Motor neuron (in vitro differentiated cells): ENCODE measurements around the gene ARHGEF28. TPM values are rescaled to one million over a fixed set of nuclear protein-coding genes. Genes with fewer than 3 reads are reported as not detected.

Experiments
- ATAC-seq, 8 experiments: fragments of 200-7000 bp; cut with Tn5 transposase; replicated peaks in 6 of 8; 2 replicates each; pipeline ENCODE4 v1.8.0; 2021; ENCODE audit warnings: mild to moderate bottlenecking in 8 of 8, moderate library complexity in 8 of 8
- H3K27ac ChIP-seq, 2 donors: fragments of 250-450 bp; sonication (Bioruptor Pico); 2 replicates each; pipeline ENCODE4 v1.9.0; 2021; ENCODE audit warnings: antibody characterized with exemption in 2 of 2, mild to moderate bottlenecking in 2 of 2, moderate library complexity in 1 of 2
- H3K4me1 ChIP-seq, 2 donors: fragments of 250-450 bp; sonication (Bioruptor Pico); replicated peaks in 1 of 2; 2 replicates each; pipeline ENCODE4 v1.6.1; 2021; ENCODE audit warnings: antibody characterized with exemption in 2 of 2, mild to moderate bottlenecking in 2 of 2, moderate library complexity in 1 of 2
- H3K4me3 ChIP-seq, 5 donors: fragments of 250-450 bp; sonication (Bioruptor Pico); 2 replicates each; pipeline ENCODE4 v1.9.0; 2021; ENCODE audit warnings: antibody characterized with exemption in 5 of 5, mild to moderate bottlenecking in 5 of 5, moderate library complexity in 4 of 5
- WGBS, 10 experiments: fragments of 450-650 bp; shearing (Covaris generic); methylation state at CpG; one replicate each; pipeline ENCODE4 v1.0.0; 2022; 5-methylcytosine and 5-hydroxymethylcytosine counted together
- in situ Hi-C, 9 experiments: fragments of 400-800 bp; cut with MboI; loops; one replicate each; pipeline ENCODE4 v1.15.0; 2021; ENCODE audit warnings: low sequenced_read_pairs in 9 of 9, low pct_unique_long_range_greater_than_20kb in 2 of 9; ENCODE audit not compliant: unreplicated experiment in 9 of 9
- total RNA-seq, 8 experiments: library from RNA; unstranded; fragments of 300-600 nt; gene quantifications; 2 replicates each; pipeline versions ENCODE4 v1.2.3 to v1.2.4, GENCODE V29; 2022

Gene ARHGEF28
- total RNA-seq, 8 experiments from 2014 or later = 0.81 to 29.3 (median 1.9) TPM

- Histone ChIP-seq H3K4me3 (no peak overlapping the region), H3K4me1 (peaks cover 2 to 10% of the 10 kb centered on the region in 2 donors), H3K27ac (no peak overlapping the region)
- 33 to 94% (median 91%) methylated on average over 1 to 3 of the region's 3 CpGs; no CpG with 5 or more reads in 3 of the 10 experiments for WGBS, 10 experiments
- in situ Hi-C loops = no loop called here
- peak in 3 of 8 experiments; percentile 16 to 56 (median 49) for ATAC-seq
Measured at GRCh38 chr5:73691302-73692080, 65.5 kb downstream of the ARHGEF28 start.

- Histone ChIP-seq H3K4me3 (no peak overlapping the region), H3K27ac (no peak overlapping the region), H3K4me1 (peaks cover 2 to 10% of the 10 kb centered on the region in 2 donors)
- 0 to 100% (median 40%) methylated on average over 1 to 2 of the region's 2 CpGs; no CpG with 5 or more reads in 3 of the 10 experiments for WGBS, 10 experiments
- in situ Hi-C loops = no loop called here
- ATAC-seq = peak in 3 of 8 experiments; percentile 68 to 82 (median 79)
Measured at GRCh38 chr5:73692166-73692640, 66.2 kb downstream of the ARHGEF28 start.

- no peak for ATAC-seq
- Histone ChIP-seq H3K4me1 (peaks cover 2 to 10% of the 10 kb centered on the region in 2 donors), H3K27ac (no peak overlapping the region), H3K4me3 (no peak overlapping the region)
- in situ Hi-C loops = no loop called here
- 40 to 100% (median 93%) methylated on average over 1 to 2 of the region's 2 CpGs; no CpG with 5 or more reads in 5 of the 10 experiments for WGBS, 10 experiments
Measured at GRCh38 chr5:73692981-73693380, 67.0 kb downstream of the ARHGEF28 start.

- Histone ChIP-seq H3K27ac (no peak overlapping the region), H3K4me1 (peaks cover 2 to 10% of the 10 kb centered on the region in 2 donors), H3K4me3 (no peak overlapping the region)
- in situ Hi-C loops = no loop called here
- WGBS, 10 experiments = 22 to 86% (median 47%) methylated on average over 1 to 4 of the region's 4 CpGs
- ATAC-seq = peak in 6 of 8 experiments; percentile 12 to 91 (median 32)
Measured at GRCh38 chr5:73693573-73694061, 67.6 kb downstream of the ARHGEF28 start.

- in situ Hi-C loops = no loop called here
- WGBS, 10 experiments = 56 to 100% (median 87%) methylated on average over 1 to 2 of the region's 2 CpGs
- H3K4me3 ChIP-seq = no peak overlapping the region
- peaks cover 2 to 10% of the 10 kb centered on the region in 2 donors for H3K4me1 ChIP-seq
- no peak overlapping the region for H3K27ac ChIP-seq
- ATAC-seq = peak in 1 of 8 experiments; percentile 25
Measured at GRCh38 chr5:73694089-73694488, 68.1 kb downstream of the ARHGEF28 start.

- 34 to 100% (median 85%) methylated on average over 1 to 3 of the region's 3 CpGs for WGBS, 10 experiments
- no peak overlapping the region for H3K4me3 ChIP-seq
- ATAC-seq = no peak
- in situ Hi-C loops = no loop called here
- H3K4me1 ChIP-seq = peaks cover 2 to 10% of the 10 kb centered on the region in 2 donors
- H3K27ac ChIP-seq = no peak overlapping the region
Measured at GRCh38 chr5:73698011-73698410, 72.0 kb downstream of the ARHGEF28 start.

GRCh38 chr5:73701566-73701965 lies 75.6 kb downstream of the ARHGEF28 start:
- no peak overlapping the region for H3K4me3 ChIP-seq
- WGBS, 10 experiments = 35 to 100% (median 63%) methylated on average over 2 of the region's 3 CpGs; no CpG with 5 or more reads in 5 of the 10 experiments
- in situ Hi-C loops = no loop called here
- no peak for ATAC-seq
- no peak overlapping the region for H3K27ac ChIP-seq
- H3K4me1 ChIP-seq = no peaks in the 10 kb centered on the region

- 33 to 80% (median 67%) methylated on average over 1 of the region's 1 CpG; no CpG with 5 or more reads in 2 of the 10 experiments for WGBS, 10 experiments
- in situ Hi-C loops = no loop called here
- H3K4me3 ChIP-seq = no peak overlapping the region
- H3K4me1 ChIP-seq = no peaks in the 10 kb centered on the region
- no peak for ATAC-seq
- H3K27ac ChIP-seq = no peak overlapping the region
Measured at GRCh38 chr5:73702534-73702933, 76.5 kb downstream of the ARHGEF28 start.

GRCh38 chr5:73702951-73703350 lies 77.0 kb downstream of the ARHGEF28 start:
- no peak overlapping the region for H3K27ac ChIP-seq
- in situ Hi-C loops = no loop called here
- no peak overlapping the region for H3K4me3 ChIP-seq
- H3K4me1 ChIP-seq = no peaks in the 10 kb centered on the region
- ATAC-seq = no peak

GRCh38 chr5:73705364-73705763 lies 79.4 kb downstream of the ARHGEF28 start:
- H3K4me3 ChIP-seq = no peak overlapping the region
- H3K27ac ChIP-seq = no peak overlapping the region
- no peaks in the 10 kb centered on the region for H3K4me1 ChIP-seq
- in situ Hi-C loops = no loop called here
- ATAC-seq = peak in 1 of 8 experiments; percentile 8

- Histone ChIP-seq H3K27ac (no peak overlapping the region), H3K4me1 (no peaks in the 10 kb centered on the region), H3K4me3 (no peak overlapping the region)
- ATAC-seq = peak in 1 of 8 experiments; percentile 35
- 40 to 100% (median 88%) methylated on average over 1 to 5 of the region's 5 CpGs; no CpG with 5 or more reads in 4 of the 10 experiments for WGBS, 10 experiments
- in situ Hi-C loops = no loop called here
Measured at GRCh38 chr5:73706963-73707362, 81.0 kb downstream of the ARHGEF28 start.

- ATAC-seq = peak in 1 of 8 experiments; percentile 77
- H3K27ac ChIP-seq = no peak overlapping the region
- in situ Hi-C loops = no loop called here
- no peak overlapping the region for H3K4me3 ChIP-seq
- H3K4me1 ChIP-seq = no peaks in the 10 kb centered on the region
- WGBS, 10 experiments = 79 to 100% (median 95%) methylated on average over 1 to 5 of the region's 5 CpGs; no CpG with 5 or more reads in 1 of the 10 experiments
Measured at GRCh38 chr5:73709536-73710129, 83.6 kb downstream of the ARHGEF28 start.

GRCh38 chr5:73716284-73716808 lies 90.3 kb downstream of the ARHGEF28 start:
- peak in 1 of 8 experiments; percentile 68 for ATAC-seq
- WGBS, 10 experiments = 80 to 100% (median 100%) methylated on average over 1 to 3 of the region's 3 CpGs; no CpG with 5 or more reads in 2 of the 10 experiments
- H3K4me1 ChIP-seq = no peaks in the 10 kb centered on the region
- no peak overlapping the region for H3K4me3 ChIP-seq
- in situ Hi-C loops = no loop called here
- no peak overlapping the region for H3K27ac ChIP-seq
